HG02884 (cell line): ENCODE measurements around the gene PLCH1.
"Not testable (repeated sequence)": the region's sequence is repeated elsewhere in the genome, so short reads cannot be mapped to it uniquely, and the experiment has no call there.

ENCODE experiments used
- ATAC-seq: cut with Tn5 transposase; IDR thresholded peaks from one replicate; pipeline ENCODE4 v1.9.1; 2021; ENCODE audit warnings: mild to moderate bottlenecking, moderate library complexity; ENCODE audit not compliant: unreplicated experiment

PLCH1 gene

GRCh38 chr3:155617346-155617925 lies 127.4 kb downstream of the PLCH1 start:
- ATAC-seq = no peak

GRCh38 chr3:155615141-155615540 lies 129.7 kb downstream of the PLCH1 start:
- not testable (repeated sequence) for ATAC-seq

- ATAC-seq = not testable (repeated sequence)
Measured at GRCh38 chr3:155614410-155614809, 130.5 kb downstream of the PLCH1 start.

- ATAC-seq = no peak
Measured at GRCh38 chr3:155611456-155611855, 133.4 kb downstream of the PLCH1 start.

GRCh38 chr3:155609586-155609985 lies 135.3 kb downstream of the PLCH1 start:
- no peak for ATAC-seq

GRCh38 chr3:155608228-155608920 lies 136.5 kb downstream of the PLCH1 start:
- ATAC-seq = no peak

GRCh38 chr3:155607761-155608160 lies 137.1 kb downstream of the PLCH1 start:
- ATAC-seq = no peak

GRCh38 chr3:155605571-155605970 lies 139.3 kb downstream of the PLCH1 start:
- ATAC-seq = no peak

GRCh38 chr3:155604967-155605366 lies 139.9 kb downstream of the PLCH1 start:
- ATAC-seq = no peak

- ATAC-seq = no peak
Measured at GRCh38 chr3:155604126-155604525, 140.7 kb downstream of the PLCH1 start.

GRCh38 chr3:155603302-155603701 lies 141.6 kb downstream of the PLCH1 start:
- no peak for ATAC-seq

- no peak for ATAC-seq
Measured at GRCh38 chr3:155602307-155602706, 142.6 kb downstream of the PLCH1 start.

GRCh38 chr3:155598671-155599070 lies 146.2 kb downstream of the PLCH1 start:
- no peak for ATAC-seq

GRCh38 chr3:155596615-155597014 lies 148.3 kb downstream of the PLCH1 start:
- no peak for ATAC-seq

GRCh38 chr3:155595371-155595770 lies 149.5 kb downstream of the PLCH1 start:
- no peak for ATAC-seq

- ATAC-seq = no peak
Measured at GRCh38 chr3:155594526-155595187, 150.2 kb downstream of the PLCH1 start.

GRCh38 chr3:155587581-155587980 lies 157.3 kb downstream of the PLCH1 start:
- no peak for ATAC-seq

- ATAC-seq = no peak
Measured at GRCh38 chr3:155585384-155585783, 159.5 kb downstream of the PLCH1 start.

- ATAC-seq = no peak
Measured at GRCh38 chr3:155581579-155581978, 163.3 kb downstream of the PLCH1 start.

GRCh38 chr3:155572085-155572484 lies 172.8 kb downstream of the PLCH1 start:
- no peak for ATAC-seq

- no peak for ATAC-seq
Measured at GRCh38 chr3:155568295-155568694, 176.6 kb downstream of the PLCH1 start.

- no peak for ATAC-seq
Measured at GRCh38 chr3:155560594-155560993, 184.3 kb downstream of the PLCH1 start.
